ENCODE results near the gene SORCS2. TPM values are rescaled to one million over a fixed set of nuclear protein-coding genes. Genes with fewer than 3 reads are reported as not detected.

SORCS2 gene
- total RNA-seq, 1 experiment from 2014 or later = 4.1 TPM

DNA sequence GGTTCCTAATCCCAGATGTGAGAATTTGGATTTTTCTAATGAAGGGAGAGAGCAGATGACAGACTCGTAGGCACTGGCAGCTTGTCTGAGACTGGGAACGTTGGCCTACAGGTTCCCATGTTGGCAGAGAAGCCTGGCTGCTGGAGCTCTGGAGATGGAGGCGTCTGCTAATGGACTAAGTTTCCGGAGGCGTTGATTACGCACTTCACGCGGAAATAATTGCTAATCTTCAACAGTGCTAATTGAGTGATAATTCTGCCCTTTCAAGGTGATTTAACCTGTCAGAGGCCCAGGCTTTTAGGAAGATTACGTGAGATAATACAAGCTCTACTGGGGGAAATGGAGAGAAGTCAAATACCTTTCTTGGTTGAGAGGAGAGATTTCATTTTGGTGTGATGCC is 165.0 kb downstream of the SORCS2 start:
- H3K36me3 ChIP-seq (ENCODE audit: low read depth, low read length) = no peaks in the 10 kb centered on the region
- no peak overlapping the region for H3K4me2 ChIP-seq (ENCODE audit: low read length)
- DNase-seq (no peak), ATAC-seq (no peak)
- H4K20me1 ChIP-seq (ENCODE audit: low read length) = no peaks in the 10 kb centered on the region
- no peak for TF ChIP-seq EZH2phosphoT487 (IDR thresholded peaks at IDR 0.05; ENCODE audit: borderline replicate concordance, low read length)
- no peak for TF ChIP-seq EZH2 (IDR thresholded peaks at IDR 0.05; ENCODE audit: low read length, unreplicated experiment)
- TF ChIP-seq, protein P1, sequence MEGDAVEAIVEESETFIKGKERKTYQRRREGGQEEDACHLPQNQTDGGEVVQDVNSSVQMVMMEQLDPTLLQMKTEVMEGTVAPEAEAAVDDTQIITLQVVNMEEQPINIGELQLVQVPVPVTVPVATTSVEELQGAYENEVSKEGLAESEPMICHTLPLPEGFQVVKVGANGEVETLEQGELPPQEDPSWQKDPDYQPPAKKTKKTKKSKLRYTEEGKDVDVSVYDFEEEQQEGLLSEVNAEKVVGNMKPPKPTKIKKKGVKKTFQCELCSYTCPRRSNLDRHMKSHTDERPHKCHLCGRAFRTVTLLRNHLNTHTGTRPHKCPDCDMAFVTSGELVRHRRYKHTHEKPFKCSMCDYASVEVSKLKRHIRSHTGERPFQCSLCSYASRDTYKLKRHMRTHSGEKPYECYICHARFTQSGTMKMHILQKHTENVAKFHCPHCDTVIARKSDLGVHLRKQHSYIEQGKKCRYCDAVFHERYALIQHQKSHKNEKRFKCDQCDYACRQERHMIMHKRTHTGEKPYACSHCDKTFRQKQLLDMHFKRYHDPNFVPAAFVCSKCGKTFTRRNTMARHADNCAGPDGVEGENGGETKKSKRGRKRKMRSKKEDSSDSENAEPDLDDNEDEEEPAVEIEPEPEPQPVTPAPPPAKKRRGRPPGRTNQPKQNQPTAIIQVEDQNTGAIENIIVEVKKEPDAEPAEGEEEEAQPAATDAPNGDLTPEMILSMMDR (conservative IDR thresholded peaks at IDR 0.05; ENCODE audit: low read depth, low read length) = no peak
- intact Hi-C loops (cut with micrococcal nuclease) = no loop called here
- BruUV-seq (replicated peaks) = no TSS peak
- ChIA-PET CTCF (no interaction called here), POLR2A (ENCODE audit: unreplicated experiment) (no interaction called here)
- H2AFZ ChIP-seq (ENCODE audit: low read length) = no peak overlapping the region
- no peak overlapping the region for H3K4me3 ChIP-seq (ENCODE audit: low read length)
- no peak overlapping the region for H3K27ac ChIP-seq (ENCODE audit: low read length)
- H3K4me1 ChIP-seq (ENCODE audit: insufficient read depth, low read length) = peaks cover 10% of the 10 kb centered on the region
- no peaks in the 10 kb centered on the region for H3F3A ChIP-seq (ENCODE audit: low read length, unreplicated experiment)
- H3K27me3 ChIP-seq (ENCODE audit: low read length) = no peaks in the 10 kb centered on the region
- H3K9me3 ChIP-seq (ENCODE audit: low read length) = no peaks in the 10 kb centered on the region
- H3K9me2 ChIP-seq (replicated peaks; ENCODE audit: low read length) = no peaks in the 10 kb centered on the region
- H3K79me2 ChIP-seq (ENCODE audit: low read length) = no peaks in the 10 kb centered on the region
- H3K9ac ChIP-seq (ENCODE audit: low read length) = no peak overlapping the region

DNA sequence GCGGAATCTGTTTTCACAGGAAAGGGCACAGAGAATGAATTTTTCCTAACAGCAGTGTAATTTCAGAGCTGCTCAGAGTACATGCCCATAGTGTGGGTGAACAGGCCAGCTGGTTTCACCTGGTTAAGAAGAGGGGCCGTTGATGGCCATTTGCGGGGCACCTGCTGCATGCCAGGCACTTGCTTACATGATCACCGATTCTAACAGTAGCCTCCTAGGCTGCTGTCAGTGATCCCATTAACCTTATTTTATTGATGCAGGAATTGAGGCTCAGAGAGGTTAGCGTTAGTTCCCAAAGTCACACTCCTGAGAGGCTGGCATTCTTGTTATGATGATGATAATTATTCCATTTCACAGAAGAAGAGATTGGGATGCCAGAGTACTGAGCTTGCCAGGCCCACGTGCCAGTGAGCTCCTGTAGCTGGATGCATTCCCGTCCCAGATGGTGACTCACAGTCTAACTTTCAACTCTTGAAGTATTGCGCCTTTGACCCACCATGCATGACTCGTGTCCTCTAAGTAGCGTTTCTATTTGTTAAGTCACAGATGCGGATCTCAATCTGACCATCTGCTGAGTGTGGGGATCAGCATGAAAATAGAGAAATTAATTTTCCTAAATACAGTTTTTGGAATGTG is 165.9 kb downstream of the SORCS2 start:
- Histone ChIP-seq H3K36me3 (ENCODE audit: low read depth, low read length) (no peaks in the 10 kb centered on the region), H3K4me2 (ENCODE audit: low read length) (no peak overlapping the region), H2AFZ (ENCODE audit: low read length) (no peak overlapping the region), H3K9me2 (replicated peaks; ENCODE audit: low read length) (no peaks in the 10 kb centered on the region), H4K20me1 (ENCODE audit: low read length) (no peaks in the 10 kb centered on the region), H3K9me3 (ENCODE audit: low read length) (no peaks in the 10 kb centered on the region), H3K4me1 (ENCODE audit: insufficient read depth, low read length) (peaks cover 10% of the 10 kb centered on the region), H3F3A (ENCODE audit: low read length, unreplicated experiment) (no peaks in the 10 kb centered on the region), H3K27me3 (ENCODE audit: low read length) (no peaks in the 10 kb centered on the region), H3K27ac (ENCODE audit: low read length) (no peak overlapping the region), H3K9ac (ENCODE audit: low read length) (no peak overlapping the region), H3K79me2 (ENCODE audit: low read length) (no peaks in the 10 kb centered on the region), H3K4me3 (ENCODE audit: low read length) (no peak overlapping the region)
- CTCF ChIA-PET = interaction anchor here (1.0 kb wide), 1 partner anchor 29 kb away, joined by 3 read pairs; no protein-coding TSS in a partner anchor
- DNase-seq = peak; percentile 84
- intact Hi-C loops (cut with micrococcal nuclease) = no loop called here
- no TSS peak for BruUV-seq (replicated peaks)
- POLR2A ChIA-PET (ENCODE audit: unreplicated experiment) = no interaction called here
- TF ChIP-seq EZH2 (IDR thresholded peaks at IDR 0.05; ENCODE audit: low read length, unreplicated experiment) = no peak
- TF ChIP-seq EZH2phosphoT487 (IDR thresholded peaks at IDR 0.05; ENCODE audit: borderline replicate concordance, low read length) = no peak
- TF ChIP-seq, protein P1 (conservative IDR thresholded peaks at IDR 0.05; ENCODE audit: low read depth, low read length) = no peak
- ATAC-seq = peak; percentile 98

DNA sequence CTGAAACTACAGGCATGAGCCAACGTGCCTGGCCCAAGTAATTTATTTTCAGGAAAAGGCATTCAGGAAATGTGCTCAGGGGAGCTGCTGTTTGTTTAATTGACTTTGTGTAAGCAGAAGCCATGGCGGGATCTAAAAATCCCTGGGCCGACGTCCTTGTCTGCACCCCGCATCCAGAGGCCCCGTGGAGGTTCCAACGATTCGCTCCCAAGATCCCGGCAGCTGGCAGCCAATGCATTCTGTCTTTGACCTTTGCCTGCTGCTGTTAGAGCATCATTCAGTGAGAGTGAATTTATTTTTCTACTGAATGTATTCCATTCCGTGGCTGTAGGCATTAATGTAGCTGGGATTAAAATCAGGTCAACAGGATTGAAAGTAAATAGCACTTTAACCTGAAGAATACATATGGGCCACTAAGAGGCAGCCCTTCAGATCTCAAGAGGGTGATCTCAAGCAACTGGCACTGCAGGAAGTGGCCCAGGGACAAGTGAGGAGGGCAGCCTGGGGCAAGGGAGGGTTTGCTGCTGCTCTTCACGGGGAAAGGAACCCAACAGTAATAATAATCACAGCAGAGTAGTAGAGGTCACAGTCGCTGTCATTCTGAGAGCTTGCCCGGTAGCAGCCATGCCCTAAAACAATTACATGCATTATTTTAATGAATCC is 167.2 kb downstream of the SORCS2 start:
- Histone ChIP-seq H3K4me3 (ENCODE audit: low read length) (no peak overlapping the region), H3K36me3 (ENCODE audit: low read depth, low read length) (no peaks in the 10 kb centered on the region), H3K9ac (ENCODE audit: low read length) (no peak overlapping the region), H3K27ac (ENCODE audit: low read length) (no peak overlapping the region), H4K20me1 (ENCODE audit: low read length) (no peaks in the 10 kb centered on the region), H3K79me2 (ENCODE audit: low read length) (no peaks in the 10 kb centered on the region), H3K4me1 (ENCODE audit: insufficient read depth, low read length) (peaks cover 10% of the 10 kb centered on the region), H3K4me2 (ENCODE audit: low read length) (no peak overlapping the region), H3K9me3 (ENCODE audit: low read length) (no peaks in the 10 kb centered on the region), H3K9me2 (replicated peaks; ENCODE audit: low read length) (no peaks in the 10 kb centered on the region), H3K27me3 (ENCODE audit: low read length) (no peaks in the 10 kb centered on the region), H3F3A (ENCODE audit: low read length, unreplicated experiment) (no peaks in the 10 kb centered on the region), H2AFZ (ENCODE audit: low read length) (no peak overlapping the region)
- POLR2A ChIA-PET (ENCODE audit: unreplicated experiment) = no interaction called here
- CTCF ChIA-PET = no interaction called here
- TF ChIP-seq EZH2 (IDR thresholded peaks at IDR 0.05; ENCODE audit: low read length, unreplicated experiment) (no peak), EZH2phosphoT487 (IDR thresholded peaks at IDR 0.05; ENCODE audit: borderline replicate concordance, low read length) (no peak)
- TF ChIP-seq, protein P1 (conservative IDR thresholded peaks at IDR 0.05; ENCODE audit: low read depth, low read length) = no peak
- ATAC-seq = no peak
- BruUV-seq (replicated peaks) = no TSS peak
- intact Hi-C loops (cut with micrococcal nuclease) = no loop called here
- no peak for DNase-seq

All from PC-3 (cell line).